Measurements from ENCODE around the gene GUCA1A.
"Not testable (repeated sequence)": the region's sequence is repeated elsewhere in the genome, so short reads cannot be mapped to it uniquely, and the experiment has no call there.

Gene GUCA1A

GRCh38 chr6:42177514-42178364 is 4.6 kb downstream of the GUCA1A start:
- DNase-seq: no peak

DNA sequence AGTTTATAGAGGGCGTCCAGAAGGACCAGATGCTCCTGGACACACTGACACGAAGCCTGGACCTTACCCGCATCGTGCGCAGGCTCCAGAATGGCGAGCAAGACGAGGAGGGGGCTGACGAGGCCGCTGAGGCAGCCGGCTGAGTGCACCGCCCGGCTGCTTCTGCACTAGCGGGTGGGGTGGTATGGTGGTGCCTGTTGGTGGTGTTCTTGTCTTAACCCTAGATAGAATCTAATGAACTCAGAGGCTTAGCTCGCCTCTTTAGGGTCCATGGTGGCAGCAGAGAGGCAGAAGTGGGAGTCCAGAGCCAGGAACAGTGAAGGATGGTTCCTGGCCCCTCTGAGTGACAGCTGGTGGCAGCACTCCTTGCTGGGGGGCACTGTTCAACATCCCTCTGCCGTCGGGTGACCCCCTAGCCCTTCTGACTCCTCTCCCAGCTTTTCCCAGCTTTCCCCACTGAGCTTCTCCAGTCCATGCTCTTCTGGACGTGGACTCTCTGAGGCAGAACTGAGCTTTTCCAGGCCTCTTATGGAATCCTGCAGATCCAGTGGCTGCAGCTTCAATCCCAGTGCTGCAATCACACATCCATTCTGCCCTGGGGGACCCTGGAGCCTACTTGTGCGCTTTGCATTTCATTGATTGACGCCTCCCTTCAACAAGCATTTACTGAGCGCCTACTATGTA is 6.2 kb downstream of the GUCA1A start:
- no peak for DNase-seq

DNA sequence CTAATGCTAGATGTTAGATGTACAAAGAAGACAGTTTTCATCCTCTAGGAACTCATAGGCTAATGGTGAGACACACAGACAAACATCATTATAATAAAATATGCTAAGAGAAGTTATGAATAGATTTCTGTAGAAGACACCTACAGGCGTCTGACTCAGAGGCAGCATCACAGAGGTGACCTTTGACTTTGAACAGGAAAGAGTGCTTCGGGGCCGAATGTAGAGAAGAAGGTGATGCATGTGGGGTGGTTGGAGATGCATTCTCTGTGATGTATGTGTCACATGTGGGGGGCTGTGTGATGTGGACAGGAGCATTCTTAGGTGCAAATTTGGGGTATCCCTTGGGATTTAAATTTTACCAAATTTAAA is 6.8 kb downstream of the GUCA1A start:
- no peak for DNase-seq

DNA sequence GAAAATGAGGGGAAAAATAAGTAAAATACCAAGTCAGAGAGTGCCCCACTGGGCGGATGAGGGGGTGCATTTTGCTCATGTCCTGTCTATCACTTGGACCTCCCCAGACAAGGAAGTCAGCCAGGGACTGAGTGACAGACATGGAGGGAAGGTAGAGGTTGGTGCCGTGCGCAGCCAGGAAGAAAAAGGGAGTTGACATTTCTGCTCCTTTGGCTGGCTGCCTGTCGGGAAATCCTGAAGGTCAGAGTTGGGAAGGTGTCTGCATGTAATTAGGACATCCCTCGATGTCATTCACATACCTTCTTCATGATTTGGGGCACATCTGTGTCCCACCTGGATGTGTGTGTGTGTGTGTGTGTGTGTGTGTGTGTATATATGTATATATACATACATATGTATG is 8.9 kb downstream of the GUCA1A start:
- DNase-seq: no peak

- no peak for DNase-seq
Observed at GRCh38 chr6:42184475-42184874, 11.3 kb downstream of the GUCA1A start.

DNA sequence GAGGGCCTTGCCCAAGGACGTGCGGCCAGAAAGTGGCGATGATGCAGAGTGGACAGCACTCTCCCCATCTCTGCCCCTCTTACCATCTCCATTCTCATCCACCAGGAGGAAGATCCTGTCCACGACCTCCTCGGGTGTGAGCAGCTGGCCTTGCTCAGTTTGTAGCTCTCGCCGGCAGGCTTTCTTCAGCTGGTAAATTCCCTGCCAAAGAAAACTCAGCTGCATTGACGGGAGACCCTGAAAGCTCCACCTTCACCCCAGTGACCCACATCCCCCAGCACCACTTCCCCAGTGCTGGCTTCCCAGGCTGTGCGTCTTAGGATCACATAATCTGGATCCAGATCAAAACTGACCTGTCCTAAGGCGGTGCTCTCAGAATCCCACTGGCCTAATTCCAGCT is 12.4 kb downstream of the GUCA1A start:
- no peak for DNase-seq

DNA sequence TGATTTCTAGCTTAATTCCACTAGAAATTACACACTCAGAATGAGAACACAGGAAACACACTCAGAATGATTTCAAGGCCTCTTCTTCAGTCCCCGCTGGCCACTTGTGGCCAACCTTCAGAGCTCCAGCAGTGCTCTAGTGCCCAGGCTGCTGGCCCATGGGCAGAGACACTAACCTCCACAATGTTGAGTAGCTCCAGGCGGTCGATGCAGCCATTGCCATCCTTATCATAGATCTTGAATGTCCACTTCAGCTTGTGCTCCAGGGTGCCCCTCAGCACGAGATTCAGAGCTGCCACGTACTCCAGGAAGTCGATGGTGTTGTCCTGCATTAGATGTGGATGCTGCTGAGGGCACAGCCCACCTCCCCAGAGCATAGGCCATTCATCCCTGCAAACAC is 15.2 kb downstream of the GUCA1A start:
- DNase-seq: no peak

GRCh38 chr6:42190554-42191183 is 17.5 kb downstream of the GUCA1A start:
- no peak for DNase-seq

GRCh38 chr6:42192385-42192784 is 19.2 kb downstream of the GUCA1A start:
- DNase-seq: not testable (repeated sequence)

DNA sequence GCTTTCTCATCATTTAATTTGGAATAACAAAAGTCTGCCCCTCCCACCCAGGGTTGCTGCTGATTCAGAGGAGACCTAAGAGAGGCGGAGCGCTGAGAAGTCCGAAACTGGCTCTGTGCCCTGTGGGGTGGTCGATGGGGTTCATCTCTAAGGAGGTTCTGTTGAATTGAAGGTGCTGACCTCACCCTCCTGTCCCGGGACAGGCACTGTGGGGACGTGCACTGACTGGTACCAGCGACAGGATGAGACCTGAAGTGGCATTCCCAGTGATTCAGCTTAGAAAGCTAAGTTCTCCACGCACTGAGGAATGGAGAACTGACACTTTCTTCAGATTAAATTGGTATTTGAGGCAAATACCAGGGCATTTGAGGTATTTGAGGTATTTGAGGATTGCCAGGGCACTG is 20.3 kb downstream of the GUCA1A start:
- no peak for DNase-seq

DNA sequence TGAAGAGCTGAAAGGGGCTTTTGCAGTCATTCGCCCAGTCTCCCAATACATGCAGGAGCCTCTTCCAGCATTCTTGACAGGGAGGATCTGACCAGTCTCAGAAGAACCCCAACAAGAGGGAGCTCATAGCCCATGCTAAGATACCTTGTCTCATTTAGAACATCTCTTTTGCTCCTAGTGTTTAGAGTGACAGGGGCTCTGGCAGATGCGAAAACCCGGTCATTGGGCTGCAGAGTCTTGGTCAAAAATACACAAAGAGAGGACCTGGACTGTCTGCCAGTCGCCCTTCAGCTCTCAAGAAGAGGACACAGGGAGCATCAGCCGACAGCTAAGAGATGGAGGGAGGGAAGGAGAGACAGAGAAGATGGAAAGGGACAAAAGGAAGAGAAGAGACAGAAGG is 20.9 kb downstream of the GUCA1A start:
- no peak for DNase-seq

GRCh38 chr6:42195415-42195814 is 22.3 kb downstream of the GUCA1A start:
- DNase-seq: no peak

DNA sequence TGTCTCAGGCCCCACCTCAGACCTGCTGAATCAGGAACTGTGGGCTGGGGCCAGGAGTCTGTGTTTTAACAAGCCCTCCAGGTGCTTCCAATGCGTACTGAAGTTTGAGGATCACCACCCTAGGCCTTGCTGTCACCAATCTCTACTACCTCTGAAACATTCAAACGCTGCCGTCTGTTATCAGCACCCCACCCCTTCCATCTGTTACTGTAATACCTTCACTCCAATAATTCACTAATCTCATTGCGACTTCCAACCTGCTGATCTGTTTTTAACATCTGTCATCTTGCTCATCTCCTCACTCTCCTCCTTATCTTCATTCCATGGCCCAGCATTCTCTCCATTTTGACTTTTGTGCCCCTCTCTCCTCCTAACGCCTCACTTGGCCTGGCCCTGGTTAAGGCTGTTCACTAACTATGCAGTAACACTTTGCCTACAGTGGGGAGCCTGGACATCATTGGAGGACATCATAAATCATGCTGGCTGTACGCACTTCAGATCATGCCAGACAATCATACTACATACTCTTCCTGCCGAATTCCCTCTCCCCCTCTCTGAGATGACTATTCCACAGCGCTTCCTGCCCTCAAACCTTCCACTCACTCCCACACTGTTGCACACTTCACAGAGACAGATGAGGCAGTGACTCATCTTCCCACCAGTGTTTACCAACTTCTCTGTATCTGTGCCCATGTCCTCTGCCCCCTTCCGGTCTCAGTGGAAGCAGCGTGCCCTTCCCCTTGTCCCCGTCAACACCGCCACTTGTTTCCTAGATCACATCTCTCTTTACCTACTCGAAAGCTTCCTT is 24.6 kb downstream of the GUCA1A start:
- peak; percentile 36 for DNase-seq

DNA sequence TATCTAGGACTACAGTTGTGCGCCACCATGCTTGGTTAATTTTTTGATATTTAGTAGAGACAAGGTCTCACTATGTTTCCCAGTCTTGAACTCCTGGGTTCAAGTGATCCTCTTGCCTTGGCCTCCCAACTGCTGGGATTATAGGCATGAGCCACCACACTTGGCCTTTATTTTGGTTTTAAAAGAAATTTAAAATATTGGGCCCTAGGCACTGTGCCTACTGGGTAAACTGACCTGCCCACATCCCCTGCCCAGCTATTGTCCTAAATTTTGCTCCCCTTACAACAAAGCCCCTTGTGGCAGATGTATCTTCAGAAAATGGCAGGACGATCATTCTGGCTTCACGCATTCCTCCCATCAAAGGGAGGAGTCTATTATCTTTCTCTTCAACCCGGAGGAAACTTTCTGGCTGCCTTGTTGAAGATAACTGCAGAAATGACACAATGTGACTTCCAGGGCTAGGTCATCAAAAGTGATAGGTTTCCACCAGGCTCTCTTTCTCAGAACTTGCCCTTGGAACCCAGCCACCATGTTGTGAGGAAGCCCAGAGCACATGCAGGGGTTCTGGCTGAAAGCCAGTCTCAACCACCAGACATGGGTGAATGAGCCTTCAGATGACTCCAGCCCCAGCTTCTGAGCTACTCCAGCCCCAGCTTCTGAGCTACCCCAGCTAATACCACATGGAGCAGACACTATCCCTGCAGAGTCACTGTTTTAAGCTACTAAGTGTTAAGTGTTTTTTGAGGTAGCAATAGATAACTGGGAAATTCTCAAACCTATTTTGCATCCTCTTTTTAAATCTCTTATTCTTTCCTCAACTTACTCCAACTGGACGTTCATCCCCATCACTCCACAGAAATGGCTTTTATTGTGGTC is 26.2 kb downstream of the GUCA1A start:
- no peak for DNase-seq

- DNase-seq: no peak
Observed at GRCh38 chr6:42200035-42200434, 26.9 kb downstream of the GUCA1A start.

DNA sequence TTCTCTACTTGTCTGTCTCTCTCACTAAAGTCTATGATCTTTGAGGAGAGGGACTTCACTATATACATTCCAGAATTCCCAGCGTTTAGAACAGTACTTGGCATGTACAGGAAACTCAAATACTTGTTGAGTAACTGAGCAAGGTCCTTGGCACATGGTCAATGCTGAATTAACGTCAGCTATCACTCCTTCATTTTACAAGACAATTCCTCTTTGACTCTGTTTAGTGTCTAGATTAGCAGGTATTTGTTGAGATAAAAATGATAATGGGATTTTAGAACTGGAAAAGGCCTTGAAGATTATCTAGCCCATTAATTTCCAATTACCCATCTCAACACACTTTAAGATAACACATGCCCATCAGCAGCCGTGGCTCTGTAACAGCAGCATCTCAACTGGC is 28.2 kb downstream of the GUCA1A start:
- no peak for DNase-seq

- not testable (repeated sequence) for DNase-seq
Observed at GRCh38 chr6:42202131-42202915, 29.2 kb downstream of the GUCA1A start.

DNA sequence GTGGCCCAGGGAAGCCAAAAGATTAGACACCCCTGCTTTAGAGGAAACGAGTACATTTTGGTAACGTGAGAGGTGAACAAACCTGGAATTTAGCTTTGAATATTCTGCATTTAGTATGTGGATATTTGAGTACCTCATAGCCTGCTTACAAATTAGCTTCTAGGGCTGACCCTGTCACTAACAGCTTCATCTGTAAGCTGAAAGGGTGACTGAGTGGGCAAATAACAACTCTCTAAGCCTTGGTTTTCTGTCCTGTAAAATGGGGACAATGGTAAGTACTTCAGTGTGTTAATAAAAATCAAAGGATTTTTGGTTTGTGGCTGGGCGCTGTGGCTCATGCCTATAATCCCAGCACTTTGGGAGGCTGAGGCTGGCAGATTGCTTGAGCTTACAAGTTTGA is 30.0 kb downstream of the GUCA1A start:
- DNase-seq: no peak

DNA sequence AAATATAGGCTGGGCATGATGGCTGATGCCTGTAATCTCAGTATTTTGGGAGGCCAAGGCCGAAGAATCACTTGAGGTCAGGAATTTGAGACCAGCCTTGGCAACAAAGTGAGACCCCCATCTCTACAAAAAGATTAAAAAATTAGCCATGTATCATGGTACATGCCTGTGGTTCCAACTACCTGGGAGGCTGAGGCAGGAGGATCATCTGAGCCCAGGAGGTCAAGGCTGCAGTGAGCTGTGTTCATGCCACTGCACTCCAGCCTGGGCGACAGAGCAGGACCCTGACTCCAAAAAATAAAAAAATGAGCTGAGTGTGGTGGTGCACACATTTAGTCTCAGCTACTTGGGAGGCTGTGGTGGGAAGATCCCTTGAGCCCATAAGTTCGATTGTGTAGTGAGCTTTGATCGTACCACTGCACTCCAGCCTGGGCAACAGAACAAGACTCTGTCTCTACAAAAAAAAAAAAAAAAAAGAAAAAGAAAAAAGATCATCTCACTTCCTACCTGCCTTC is 31.7 kb downstream of the GUCA1A start:
- no peak for DNase-seq

GRCh38 chr6:42207559-42207958 is 34.4 kb downstream of the GUCA1A start:
- DNase-seq: not testable (repeated sequence)

DNA sequence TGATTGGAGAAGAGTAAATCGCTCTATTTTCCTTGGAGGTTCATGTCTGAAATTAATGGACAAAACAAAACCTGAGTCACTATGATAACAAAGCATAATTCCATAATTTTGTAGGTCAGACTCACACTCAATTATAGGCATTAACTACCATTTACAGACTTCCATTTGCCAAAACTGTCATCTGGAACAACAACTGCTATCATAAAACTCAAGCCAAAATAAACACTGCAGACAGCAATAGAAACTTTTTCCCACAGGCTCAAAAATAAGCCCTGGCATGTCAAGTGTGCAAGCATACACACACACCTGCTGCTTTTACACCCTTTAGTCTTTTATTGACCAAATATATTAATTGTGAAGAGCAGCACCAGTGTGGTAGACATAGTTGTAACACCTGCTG is 37.4 kb downstream of the GUCA1A start:
- DNase-seq: peak; percentile 55
